Epithelial cell of esophagus (primary cell): ENCODE data around the gene RTP5.
"Not testable (repeated sequence)": the region's sequence is repeated elsewhere in the genome, so short reads cannot be mapped to it uniquely, and the experiment has no call there.

Experiments
- DNase-seq: peaks from one replicate; pipeline ENCODE4 v3.0.0; 2010; ENCODE audit warnings: low read depth
- H3K4me3 ChIP-seq: 2 replicates; pipeline ENCODE4 v1.5.1; 2011; ENCODE audit warnings: mild to moderate bottlenecking, low read length, control low read depth
- TF ChIP-seq, protein P1 (sequence below): IDR thresholded peaks from 2 replicates; pipeline ENCODE4 v1.5.1; 2011; ENCODE audit warnings: low read depth, mild to moderate bottlenecking, low read length, control low read depth, inconsistent platforms; ENCODE audit not compliant: insufficient read depth; ENCODE audit errors: missing control alignments

The RTP5 gene

DNA sequence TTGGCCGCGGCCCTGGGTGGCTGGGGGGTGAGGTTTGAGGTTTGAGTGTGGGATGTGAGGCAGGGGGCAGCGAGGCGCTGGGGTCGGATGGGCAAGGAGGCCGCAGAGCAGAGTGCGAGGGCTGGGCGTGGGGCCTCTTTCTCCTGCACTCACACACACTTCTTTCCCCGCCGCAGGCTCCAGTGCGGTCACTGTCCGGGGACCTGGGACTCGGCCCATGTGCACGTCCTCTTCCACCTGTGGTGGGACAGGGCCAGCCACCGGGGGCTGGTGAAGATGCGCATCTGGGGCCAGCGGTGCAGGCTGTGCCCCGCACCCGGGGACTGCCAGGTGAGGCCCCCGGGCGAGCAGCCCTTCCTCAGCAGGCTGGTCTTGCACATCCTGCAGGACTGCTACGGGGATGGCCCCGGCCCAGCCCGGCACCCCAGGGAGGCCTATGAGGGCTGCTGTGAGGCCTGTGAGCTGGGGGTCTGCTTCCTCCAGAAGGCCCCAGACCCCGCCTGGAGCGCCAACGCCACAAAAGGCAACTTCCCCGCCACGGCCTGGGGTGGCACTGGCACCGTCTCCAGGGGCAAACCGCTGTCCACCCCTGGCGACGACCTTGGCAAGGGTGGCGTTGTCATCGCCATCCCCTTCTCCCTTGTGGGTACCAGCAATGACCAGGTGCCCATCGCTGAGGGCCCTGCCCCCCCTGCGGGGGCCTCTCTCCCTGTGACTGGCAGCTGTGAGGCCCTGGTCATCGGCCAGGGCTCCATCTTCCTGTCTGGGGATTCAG is 2.2 kb downstream of the RTP5 start:
- H3K4me3 ChIP-seq: no peak overlapping the region
- DNase-seq: no peak
- TF ChIP-seq, protein P1, sequence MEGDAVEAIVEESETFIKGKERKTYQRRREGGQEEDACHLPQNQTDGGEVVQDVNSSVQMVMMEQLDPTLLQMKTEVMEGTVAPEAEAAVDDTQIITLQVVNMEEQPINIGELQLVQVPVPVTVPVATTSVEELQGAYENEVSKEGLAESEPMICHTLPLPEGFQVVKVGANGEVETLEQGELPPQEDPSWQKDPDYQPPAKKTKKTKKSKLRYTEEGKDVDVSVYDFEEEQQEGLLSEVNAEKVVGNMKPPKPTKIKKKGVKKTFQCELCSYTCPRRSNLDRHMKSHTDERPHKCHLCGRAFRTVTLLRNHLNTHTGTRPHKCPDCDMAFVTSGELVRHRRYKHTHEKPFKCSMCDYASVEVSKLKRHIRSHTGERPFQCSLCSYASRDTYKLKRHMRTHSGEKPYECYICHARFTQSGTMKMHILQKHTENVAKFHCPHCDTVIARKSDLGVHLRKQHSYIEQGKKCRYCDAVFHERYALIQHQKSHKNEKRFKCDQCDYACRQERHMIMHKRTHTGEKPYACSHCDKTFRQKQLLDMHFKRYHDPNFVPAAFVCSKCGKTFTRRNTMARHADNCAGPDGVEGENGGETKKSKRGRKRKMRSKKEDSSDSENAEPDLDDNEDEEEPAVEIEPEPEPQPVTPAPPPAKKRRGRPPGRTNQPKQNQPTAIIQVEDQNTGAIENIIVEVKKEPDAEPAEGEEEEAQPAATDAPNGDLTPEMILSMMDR: no peak

DNA sequence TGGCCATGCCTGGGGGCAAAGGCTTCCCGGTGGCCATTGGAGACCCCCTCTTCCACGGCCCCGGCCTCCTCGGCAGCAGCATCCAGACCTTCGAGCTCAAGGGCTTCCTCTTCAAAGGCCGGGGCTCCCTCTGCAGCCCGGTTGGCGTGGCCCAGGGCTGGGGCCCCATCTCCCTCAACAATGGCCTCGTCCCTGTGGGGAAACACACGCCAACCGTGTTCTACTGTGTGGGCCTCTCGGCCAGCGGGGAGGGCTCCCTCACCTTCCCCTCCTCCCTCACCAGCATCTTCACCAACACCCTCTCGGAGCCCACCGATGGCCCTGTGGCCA is 2.7 kb downstream of the RTP5 start:
- DNase-seq: no peak
- TF ChIP-seq, protein P1: no peak
- no peak overlapping the region for H3K4me3 ChIP-seq

DNA sequence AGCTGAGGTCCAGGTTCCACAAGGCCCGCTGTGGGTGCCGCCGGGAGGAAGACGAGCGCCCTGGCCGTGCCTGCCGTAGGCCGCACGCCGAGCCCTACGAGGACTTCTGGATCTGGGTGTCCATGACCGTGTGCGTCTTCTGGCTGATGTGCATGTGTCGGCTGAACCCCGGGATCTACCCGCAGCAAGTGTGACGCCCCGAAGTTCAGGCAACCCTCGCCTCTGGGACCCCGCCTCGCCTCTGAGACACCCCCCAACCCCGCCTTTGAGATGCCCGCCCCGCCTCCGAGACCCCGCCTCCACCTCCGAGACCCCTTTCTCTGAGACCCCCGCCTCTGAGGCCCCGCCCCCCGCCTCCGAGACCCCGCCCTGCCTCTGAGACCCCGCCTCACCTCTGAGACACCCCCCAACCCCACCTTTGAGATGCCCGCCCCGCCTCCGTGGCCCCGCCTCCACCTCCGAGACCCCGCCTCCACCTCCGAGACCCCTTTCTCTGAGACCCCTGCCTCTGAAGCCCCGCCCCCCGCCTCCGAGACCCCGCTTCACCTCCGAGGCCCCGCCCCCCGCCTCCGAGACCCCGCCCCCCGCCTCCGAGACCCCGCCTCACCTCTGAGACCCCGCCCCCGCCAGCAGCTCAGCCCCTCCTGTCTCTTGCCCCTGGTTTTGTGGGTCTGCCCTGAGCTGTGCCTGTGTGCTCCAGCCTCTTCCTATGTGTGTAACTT is 3.7 kb downstream of the RTP5 start:
- TF ChIP-seq, protein P1: no peak
- H3K4me3 ChIP-seq: no peak overlapping the region
- DNase-seq: no peak

DNA sequence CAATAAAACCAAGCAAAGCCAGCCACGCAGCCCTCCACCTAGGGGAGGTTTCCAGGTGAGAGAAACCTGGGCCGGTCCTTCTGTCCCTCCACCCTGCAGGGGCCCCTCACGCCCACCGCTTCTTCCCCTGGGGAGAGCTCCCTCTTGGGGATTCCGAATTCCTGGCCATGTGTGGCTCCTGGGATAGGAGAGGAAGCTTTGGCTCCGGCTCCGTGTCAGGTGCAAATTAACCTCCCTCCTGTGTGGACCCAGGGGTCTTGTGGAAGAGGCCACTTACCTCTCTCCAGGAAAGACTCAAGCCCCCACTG is 4.2 kb downstream of the RTP5 start:
- TF ChIP-seq, protein P1: no peak
- no peak for DNase-seq
- H3K4me3 ChIP-seq: no peak overlapping the region

DNA sequence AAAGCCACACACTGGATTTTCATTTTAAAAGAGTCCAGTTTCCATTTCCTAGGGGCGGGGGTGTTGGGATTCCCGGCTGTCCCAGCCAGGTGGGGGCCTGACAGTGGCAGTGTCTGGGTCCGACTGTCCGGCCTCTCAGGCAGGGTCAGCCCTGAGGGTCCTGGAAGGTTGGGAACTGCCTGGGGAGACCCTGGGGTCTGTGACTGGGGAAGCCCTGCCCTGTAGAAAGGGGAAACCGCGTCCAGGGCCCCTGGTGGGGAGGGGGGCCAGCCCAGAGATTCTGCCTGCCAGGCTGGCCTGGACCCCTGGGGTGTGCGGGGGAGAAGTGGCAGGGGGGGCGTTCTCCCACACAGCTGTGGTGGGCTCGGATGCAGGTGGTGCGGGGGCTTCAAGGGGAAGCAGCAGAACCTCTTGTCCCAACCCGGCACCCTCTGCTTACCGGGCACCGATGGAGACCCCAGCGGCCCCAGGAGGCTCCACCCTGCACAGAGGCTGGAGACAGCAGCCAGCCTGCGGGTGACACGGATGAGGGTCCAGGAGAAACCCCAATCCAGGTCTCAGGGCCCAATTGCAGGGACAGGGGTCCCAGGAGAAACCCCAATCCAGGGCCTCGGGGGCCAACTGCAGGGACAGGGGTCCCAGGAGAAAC is 4.9 kb downstream of the RTP5 start:
- TF ChIP-seq, protein P1: no peak
- no peak for DNase-seq
- H3K4me3 ChIP-seq: no peak overlapping the region

DNA sequence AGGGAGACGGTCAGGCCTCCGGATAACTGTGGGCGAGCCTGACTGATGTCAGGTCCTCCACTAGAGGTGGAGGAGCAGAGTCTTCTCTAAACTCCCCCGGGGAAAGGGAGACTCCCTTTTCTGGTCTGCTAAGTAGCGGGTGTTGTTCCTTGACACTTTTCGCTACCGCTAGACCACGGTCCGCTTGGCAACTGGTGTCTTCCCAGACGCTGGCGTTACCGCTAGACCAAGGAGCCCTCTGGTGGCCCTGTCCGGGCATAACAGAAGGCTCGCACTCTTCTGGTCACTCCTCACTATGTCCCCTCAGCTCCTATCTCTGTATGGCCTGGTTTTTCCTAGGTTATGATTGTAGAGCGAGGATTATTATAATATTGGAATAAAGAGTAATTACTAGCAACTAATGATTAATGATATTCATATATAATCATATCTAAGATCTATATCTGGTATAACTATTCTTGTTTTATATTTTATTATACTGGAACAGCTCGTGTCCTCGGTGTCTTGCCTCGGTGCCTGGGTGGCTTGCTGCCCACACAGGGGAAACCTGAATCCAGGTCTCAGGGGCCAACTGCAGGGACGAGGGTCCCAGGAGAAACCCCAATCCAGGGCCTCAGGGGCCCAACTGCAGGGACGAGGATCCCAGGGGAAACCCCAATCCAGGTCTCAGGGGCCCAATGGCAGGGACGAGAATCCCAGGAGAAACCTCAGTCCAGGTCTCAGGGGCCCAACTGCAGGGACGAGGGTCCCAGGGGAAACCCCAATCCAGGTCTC is 6.4 kb downstream of the RTP5 start:
- DNase-seq: peak; percentile 21
- H3K4me3 ChIP-seq: not testable (repeated sequence)
- TF ChIP-seq, protein P1: peak; percentile 33
